KOPT-K1 (cell line): Measurements from ENCODE around the gene GSG1.

Experiments used
- H3K27ac ChIP-seq: fragments of 200-600 bp; sonication (generic); 2 replicates; pipeline ENCODE4 v1.5.1; 2016; ENCODE audit warnings: antibody characterized with exemption, mild to moderate bottlenecking, low read depth, low read length; ENCODE audit not compliant: poor library complexity, severe bottlenecking
- H3K36me3 ChIP-seq: fragments of 200-600 bp; sonication (generic); 2 replicates; pipeline ENCODE4 v1.5.1; 2017; ENCODE audit warnings: antibody characterized with exemption, mild to moderate bottlenecking, low read length, moderate library complexity; ENCODE audit not compliant: insufficient read depth
- H3K9me3 ChIP-seq: fragments of 200-600 bp; sonication (generic); 2 replicates; pipeline ENCODE4 v1.5.1; 2017; ENCODE audit warnings: antibody characterized with exemption, low read length, mild to moderate bottlenecking; ENCODE audit not compliant: insufficient read depth, poor library complexity, severe bottlenecking

Gene GSG1

GRCh38 chr12:13103391-13104033 lies at the start of gene GSG1:
GSG1 (minus strand) TSS chr12:13103667; CDS start chr12:13103512, 155 bp downstream.
- no peak within 1 kb of the TSS for H3K27ac ChIP-seq
- H3K9me3 ChIP-seq = peaks cover 8% of the 10 kb centered on the region
- no peaks in the 10 kb centered on the region for H3K36me3 ChIP-seq

DNA sequence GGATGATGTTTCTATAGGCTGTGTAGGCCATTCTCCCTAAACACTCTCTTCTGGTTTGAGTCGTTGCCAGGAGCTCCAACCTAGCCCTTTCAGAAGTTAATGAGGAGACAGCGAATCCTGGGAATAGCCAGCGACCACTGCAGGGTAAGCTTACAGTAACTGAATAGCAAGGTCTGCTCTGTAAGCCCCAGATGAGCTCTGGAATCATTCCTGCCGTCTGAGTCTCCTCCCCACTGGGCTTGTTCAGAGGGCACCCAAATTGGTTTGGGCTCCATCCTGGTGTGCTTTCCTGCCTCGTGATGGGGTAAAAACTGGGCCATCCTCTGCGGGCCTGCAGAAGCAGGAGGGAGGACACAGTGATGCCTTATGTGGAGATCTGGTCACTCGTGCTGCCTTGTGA lies 49.7 kb upstream of the GSG1 start:
- H3K27ac ChIP-seq = no peak overlapping the region
- H3K36me3 ChIP-seq = no peaks in the 10 kb centered on the region
- H3K9me3 ChIP-seq = no peaks in the 10 kb centered on the region

DNA sequence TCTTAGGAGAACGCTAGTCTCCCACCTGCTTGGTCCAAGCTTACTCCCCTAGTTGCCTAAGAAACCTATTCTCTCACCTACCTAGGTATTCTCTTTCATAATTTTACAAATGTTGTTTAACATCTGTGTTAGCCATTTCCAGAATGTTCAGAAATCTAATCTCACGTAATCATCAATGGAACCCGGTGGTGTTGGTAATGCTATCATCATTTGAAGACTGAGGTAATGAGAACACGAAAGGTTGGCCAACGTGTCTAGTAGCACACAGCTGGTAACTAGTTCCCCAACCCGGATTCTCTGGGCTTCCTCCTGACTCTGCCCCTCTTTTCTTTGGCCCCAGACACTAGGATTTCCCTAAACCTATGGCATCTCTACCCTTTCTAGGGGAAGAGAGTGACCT lies 49.3 kb upstream of the GSG1 start:
- H3K27ac ChIP-seq = no peak overlapping the region
- H3K36me3 ChIP-seq = no peaks in the 10 kb centered on the region
- H3K9me3 ChIP-seq = no peaks in the 10 kb centered on the region

DNA sequence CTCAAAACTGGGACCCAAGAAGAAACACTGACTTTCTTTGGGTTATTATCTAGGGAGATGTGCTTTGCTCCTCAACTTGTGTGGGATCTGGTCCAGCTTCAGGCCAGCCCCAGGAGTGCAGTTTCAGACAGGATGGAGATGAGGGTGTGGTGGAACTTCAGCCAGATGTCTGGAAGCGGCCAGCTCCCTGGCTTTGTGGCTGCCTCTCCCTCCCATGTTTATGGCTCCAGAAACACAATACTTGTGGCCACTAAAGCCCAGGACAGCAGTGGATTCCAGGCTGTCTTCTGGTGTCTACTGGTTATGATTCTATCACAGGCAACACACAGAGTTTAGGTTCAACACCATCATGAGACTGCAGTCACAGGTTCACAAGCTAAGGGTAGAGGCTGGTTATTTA lies 48.8 kb upstream of the GSG1 start:
- H3K36me3 ChIP-seq = no peaks in the 10 kb centered on the region
- H3K27ac ChIP-seq = no peak overlapping the region
- no peaks in the 10 kb centered on the region for H3K9me3 ChIP-seq

GRCh38 chr12:13149411-13149810 lies 45.9 kb upstream of the GSG1 start:
- no peak overlapping the region for H3K27ac ChIP-seq

GRCh38 chr12:13148485-13148847 lies 45.0 kb upstream of the GSG1 start:
- Histone ChIP-seq H3K9me3 (no peaks in the 10 kb centered on the region), H3K36me3 (no peaks in the 10 kb centered on the region), H3K27ac (no peak overlapping the region)

More at GRCh38 chr12:13149411-13149810, 45.9 kb upstream of the GSG1 start:
- Histone ChIP-seq H3K36me3 (no peaks in the 10 kb centered on the region), H3K9me3 (no peaks in the 10 kb centered on the region)

DNA sequence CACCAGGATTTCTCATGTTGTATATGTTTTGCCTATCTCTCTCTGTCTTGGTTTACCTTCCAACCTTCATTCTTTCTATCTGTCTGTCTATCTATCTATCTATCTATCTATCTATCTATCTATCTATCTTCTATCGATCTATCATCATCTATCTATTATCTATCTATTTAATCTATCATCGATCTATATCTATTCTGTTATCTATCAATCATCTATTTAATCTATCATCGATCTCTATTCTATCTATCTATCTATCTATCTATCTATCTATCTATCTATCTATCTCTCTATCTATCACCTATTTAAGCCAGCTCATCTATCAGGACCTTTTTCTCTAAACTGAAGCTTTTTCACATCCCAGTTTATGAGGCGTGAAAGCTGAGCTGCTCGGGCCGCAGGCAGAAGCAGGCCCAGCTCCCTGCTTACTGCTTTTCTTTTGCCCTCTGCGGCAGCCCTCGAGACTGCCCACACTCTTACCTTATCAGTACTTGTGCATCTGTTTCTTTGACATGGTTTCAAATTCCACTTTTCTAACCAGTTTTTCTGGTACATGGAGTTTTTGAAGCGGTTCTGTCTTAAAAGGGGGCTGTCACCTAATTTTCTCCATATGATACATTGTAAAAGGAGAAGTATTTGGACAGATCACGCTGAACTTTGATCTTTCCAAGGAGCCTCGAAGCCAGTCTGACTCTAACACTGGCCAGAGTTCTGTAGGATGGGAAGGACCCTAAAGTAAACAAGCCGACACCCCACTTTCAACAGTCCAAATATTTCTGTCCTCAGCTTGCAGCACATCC lies 44.4 kb upstream of the GSG1 start:
- no peak overlapping the region for H3K27ac ChIP-seq
- no peaks in the 10 kb centered on the region for H3K36me3 ChIP-seq
- no peaks in the 10 kb centered on the region for H3K9me3 ChIP-seq

DNA sequence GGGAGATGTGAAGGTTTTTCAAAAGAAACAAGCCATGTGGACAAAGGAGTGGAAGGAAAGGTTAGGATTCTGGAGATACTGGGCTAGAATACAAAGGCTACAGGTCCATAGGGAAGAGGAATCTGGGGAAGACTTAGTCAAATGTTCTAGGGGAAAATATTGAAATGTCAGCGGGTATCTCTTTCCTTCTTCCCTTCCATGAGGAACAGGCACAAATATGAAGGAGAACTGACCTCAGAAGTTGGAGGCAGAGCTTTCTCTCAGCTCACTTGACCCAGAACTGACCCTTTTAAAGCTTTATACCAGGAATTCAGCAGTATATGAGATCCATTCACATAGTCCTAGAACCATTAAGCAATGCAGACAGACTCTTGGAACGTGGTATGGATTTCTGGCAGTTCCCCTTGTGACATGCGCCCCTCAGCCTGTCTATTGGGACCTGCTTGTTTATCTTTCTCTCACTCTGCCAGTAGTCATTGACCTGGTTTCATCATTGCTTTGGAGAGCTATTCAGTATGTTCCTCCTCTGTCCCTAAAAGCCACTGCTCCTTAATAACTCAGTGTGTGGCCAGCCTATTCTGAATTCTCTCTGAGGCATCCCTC lies 43.0 kb upstream of the GSG1 start:
- Histone ChIP-seq H3K9me3 (no peaks in the 10 kb centered on the region), H3K27ac (no peak overlapping the region), H3K36me3 (no peaks in the 10 kb centered on the region)

- no peaks in the 10 kb centered on the region for H3K36me3 ChIP-seq
- H3K27ac ChIP-seq = no peak overlapping the region
- H3K9me3 ChIP-seq = peaks cover 7% of the 10 kb centered on the region
These were observed 40.9 kb upstream of the GSG1 start for GRCh38 chr12:13144266-13144828.

DNA sequence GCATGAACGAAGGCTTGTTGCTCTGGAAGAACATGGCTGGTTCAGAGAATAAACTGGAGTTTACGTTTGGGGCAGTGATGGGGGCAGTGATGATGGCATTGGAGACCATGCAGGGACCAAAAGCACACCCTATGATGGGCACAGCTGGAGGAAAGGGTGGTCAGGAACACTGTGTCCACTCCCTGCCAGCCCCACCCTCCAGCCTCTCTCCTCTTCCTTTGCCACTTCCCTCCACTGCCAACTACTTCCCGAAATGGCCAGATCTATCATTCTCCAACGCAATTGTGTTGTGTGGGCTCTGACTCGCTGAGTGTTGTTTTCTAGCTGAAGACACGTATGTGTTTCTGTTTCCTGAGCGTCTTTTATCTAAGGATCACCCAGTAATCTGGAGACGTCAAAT lies 39.3 kb upstream of the GSG1 start:
- Histone ChIP-seq H3K27ac (no peak overlapping the region), H3K36me3 (no peaks in the 10 kb centered on the region), H3K9me3 (peaks cover 7% of the 10 kb centered on the region)

DNA sequence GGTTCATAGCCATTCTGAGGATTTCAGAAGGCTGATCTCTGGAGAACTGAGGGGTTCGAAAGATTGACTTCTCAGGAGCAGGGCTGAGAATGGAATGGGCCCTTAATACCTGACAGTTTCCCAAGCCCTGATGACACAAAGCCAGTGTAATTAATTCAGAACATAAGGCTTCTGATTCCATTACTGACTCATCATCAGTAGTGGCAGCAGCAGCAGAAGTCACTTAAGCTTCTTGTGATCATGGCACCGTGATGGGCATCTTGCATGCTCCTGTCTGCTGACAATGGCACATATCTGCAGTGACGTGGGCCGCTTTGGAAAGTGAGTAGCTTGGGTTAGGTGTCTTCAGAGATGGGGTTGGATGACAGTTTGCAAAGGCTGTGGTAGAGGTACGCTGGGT lies 38.2 kb upstream of the GSG1 start:
- Histone ChIP-seq H3K9me3 (peaks cover 7% of the 10 kb centered on the region), H3K27ac (no peak overlapping the region), H3K36me3 (no peaks in the 10 kb centered on the region)

- Histone ChIP-seq H3K27ac (no peak overlapping the region), H3K9me3 (peaks cover 7% of the 10 kb centered on the region), H3K36me3 (no peaks in the 10 kb centered on the region)
These were observed 32.1 kb upstream of the GSG1 start for GRCh38 chr12:13135371-13136178.

GRCh38 chr12:13133886-13134285 lies 30.4 kb upstream of the GSG1 start:
- Histone ChIP-seq H3K36me3 (no peaks in the 10 kb centered on the region), H3K9me3 (no peaks in the 10 kb centered on the region), H3K27ac (no peak overlapping the region)

DNA sequence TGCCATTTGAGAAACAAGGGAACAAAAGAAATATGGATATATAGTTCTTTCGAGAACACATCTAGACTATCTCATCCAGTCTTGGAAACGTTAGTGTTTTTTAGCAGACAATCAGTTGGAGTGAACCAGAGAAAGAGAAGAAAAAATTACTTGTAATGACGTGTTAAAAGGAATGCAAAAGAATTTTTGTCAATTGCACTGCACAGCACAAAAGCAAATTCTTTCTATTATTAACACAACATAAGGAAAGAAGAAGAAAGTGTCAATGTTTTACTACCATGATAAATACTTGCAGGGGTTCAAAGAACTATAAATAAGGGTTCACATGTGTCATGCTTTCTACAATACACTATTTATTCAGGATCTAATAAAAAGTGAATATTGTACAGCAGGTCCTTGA lies 27.5 kb upstream of the GSG1 start:
- Histone ChIP-seq H3K9me3 (no peaks in the 10 kb centered on the region), H3K27ac (no peak overlapping the region), H3K36me3 (no peaks in the 10 kb centered on the region)
